ENCODE results near the gene DLD.

DNA sequence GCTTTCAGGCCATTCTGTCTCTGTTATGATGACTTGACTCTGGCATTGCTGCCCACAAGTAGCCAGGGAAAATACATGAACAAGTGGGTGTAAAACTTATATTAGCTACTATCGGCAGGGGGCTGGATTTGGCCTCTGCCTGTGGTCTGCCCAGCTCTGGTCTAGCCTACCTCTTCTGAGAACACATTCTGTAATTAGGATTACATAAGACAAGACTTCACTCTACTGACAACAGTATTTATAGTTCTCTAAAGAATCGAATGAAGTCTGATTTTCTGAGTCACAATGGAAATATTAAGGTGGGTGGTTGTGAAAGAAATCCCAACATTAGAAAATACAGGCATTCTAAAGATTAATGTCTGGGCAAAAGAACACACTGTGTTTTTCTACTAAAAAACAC lies 55.5 kb downstream of the DLD start:
- TF ChIP-seq, protein P1, sequence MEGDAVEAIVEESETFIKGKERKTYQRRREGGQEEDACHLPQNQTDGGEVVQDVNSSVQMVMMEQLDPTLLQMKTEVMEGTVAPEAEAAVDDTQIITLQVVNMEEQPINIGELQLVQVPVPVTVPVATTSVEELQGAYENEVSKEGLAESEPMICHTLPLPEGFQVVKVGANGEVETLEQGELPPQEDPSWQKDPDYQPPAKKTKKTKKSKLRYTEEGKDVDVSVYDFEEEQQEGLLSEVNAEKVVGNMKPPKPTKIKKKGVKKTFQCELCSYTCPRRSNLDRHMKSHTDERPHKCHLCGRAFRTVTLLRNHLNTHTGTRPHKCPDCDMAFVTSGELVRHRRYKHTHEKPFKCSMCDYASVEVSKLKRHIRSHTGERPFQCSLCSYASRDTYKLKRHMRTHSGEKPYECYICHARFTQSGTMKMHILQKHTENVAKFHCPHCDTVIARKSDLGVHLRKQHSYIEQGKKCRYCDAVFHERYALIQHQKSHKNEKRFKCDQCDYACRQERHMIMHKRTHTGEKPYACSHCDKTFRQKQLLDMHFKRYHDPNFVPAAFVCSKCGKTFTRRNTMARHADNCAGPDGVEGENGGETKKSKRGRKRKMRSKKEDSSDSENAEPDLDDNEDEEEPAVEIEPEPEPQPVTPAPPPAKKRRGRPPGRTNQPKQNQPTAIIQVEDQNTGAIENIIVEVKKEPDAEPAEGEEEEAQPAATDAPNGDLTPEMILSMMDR (conservative IDR thresholded peaks at IDR 0.05; ENCODE audit: low read length): no peak
- no peak for TF ChIP-seq EZH2phosphoT487 (IDR thresholded peaks at IDR 0.05; ENCODE audit: borderline replicate concordance, low read depth, low read length)
